ENCODE measurements around the gene GDPD3. TPM values are rescaled to one million over a fixed set of nuclear protein-coding genes. Genes with fewer than 3 reads are reported as not detected.

GDPD3 gene
- total and polyA plus RNA-seq, 9 of the 15 experiments (the other 6 are each of a cell fraction or from before 2014, with no cell fraction given): 0.47 to 3.9 (median 1.1) TPM

GRCh38 chr16:30063893-30064728 lies 49.2 kb downstream of the GDPD3 start (continued):
- no peak for TF ChIP-seq MBD1 (CRISPR knock-in tag; IDR thresholded peaks at IDR 0.05)
- no peak for TF ChIP-seq NFE2L1 (tag; IDR thresholded peaks at IDR 0.05; ENCODE audit: borderline replicate concordance, low read depth)
- no peak for TF ChIP-seq NBN (IDR thresholded peaks at IDR 0.05; ENCODE audit: low read depth)
- TF ChIP-seq ZKSCAN8 (CRISPR knock-in tag; IDR thresholded peaks at IDR 0.05): no peak
- TF ChIP-seq TEAD4 (IDR thresholded peaks at IDR 0.05; ENCODE audit: low read length): 0 out of 2 replicates have a peak, but pooled peaks have one; percentile 27
- no peak for TF ChIP-seq TEAD4 (CRISPR knock-in tag; IDR thresholded peaks at IDR 0.05; ENCODE audit: borderline replicate concordance)
- TF ChIP-seq ETV1 (tag; conservative IDR thresholded peaks at IDR 0.05; ENCODE audit: low read depth): no peak
- TF ChIP-seq MGA (IDR thresholded peaks at IDR 0.05): peak; percentile 42; the same call in 1 of the 2 replicates
- TF ChIP-seq SMARCB1 (IDR thresholded peaks at IDR 0.05; ENCODE audit: insufficient read length, low read depth): no peak
- TF ChIP-seq STAT5B (CRISPR knock-in tag; IDR thresholded peaks at IDR 0.05): no peak
- no peak for TF ChIP-seq NELFE (IDR thresholded peaks at IDR 0.05; ENCODE audit: insufficient read depth, insufficient read length)
- no peak for TF ChIP-seq ZBTB34 (CRISPR knock-in tag; IDR thresholded peaks at IDR 0.05)
- no peak for TF ChIP-seq EP300 (IDR thresholded peaks at IDR 0.05; ENCODE audit: low read length)

All from K562 (cell line).